Endothelial cell of umbilical vein (primary cell): ENCODE measurements around the gene APOH. TPM values are rescaled to one million over a fixed set of nuclear protein-coding genes. Genes with fewer than 3 reads are reported as not detected.

Experiments
- BruUV-seq: library from RNA; stranded (reverse); fragments of 400-500 nt; replicated peaks from 2 replicates; lab custom pipeline; 2021; lab: Mats Ljungman, UMichigan
- CTCF ChIA-PET: fragments of 300-600, 350-600 bp; sonication (Branson Sonifier 250); formaldehyde crosslinking; loops from one replicate; lab custom pipeline; 2021; ENCODE audit warnings: antibody characterized with exemption, inconsistent platforms; lab: Charles Lee
- POLR2A ChIA-PET: fragments of 300-600, 350-600 bp; sonication (Branson Sonifier 250); formaldehyde crosslinking; loops from one replicate; lab custom pipeline; 2021; ENCODE audit warnings: antibody characterized with exemption, inconsistent platforms; lab: Charles Lee
- DNase-seq: peaks from one replicate; pipeline ENCODE4 v3.0.0-alpha.2; 2011; ENCODE audit warnings: low read depth, low spot score
- FAIRE-seq: peaks from 2 replicates; lab custom pipeline; 2011; peaks lifted over from hg19 to GRCh38; lab: Jason Lieb, UNC
- H2AFZ ChIP-seq: 2 replicates; pipeline ENCODE4 v1.6.0; 2012; ENCODE audit warnings: low read depth, low read length, control low read depth, inconsistent platforms
- H3K27ac ChIP-seq: 2 replicates; pipeline ENCODE4 v1.5.1; 2011; ENCODE audit warnings: low read depth, mild to moderate bottlenecking, control low read depth, low read length, moderate library complexity; ENCODE audit not compliant: insufficient read depth
- H3K27me3 ChIP-seq, 2 experiments: 2 replicates each; pipeline versions ENCODE4 v1.6.0 to v1.6.1; 2011; ENCODE audit warnings: low read length in 2 of 2, mixed read lengths in 1 of 2; ENCODE audit not compliant: control insufficient read depth in 2 of 2, insufficient read depth in 2 of 2
- H3K36me3 ChIP-seq, 2 experiments: 2 replicates in 1 of 2; 3 replicates in 1 of 2; pipeline ENCODE4 v1.5.1; 2011; ENCODE audit warnings: low read length in 2 of 2, mild to moderate bottlenecking in 1 of 2, moderate library complexity in 1 of 2; ENCODE audit not compliant: control insufficient read depth in 2 of 2, insufficient read depth in 2 of 2; ENCODE audit errors: extremely low read depth in 1 of 2
- H3K4me1 ChIP-seq: 3 replicates; pipeline ENCODE4 v1.5.1; 2011; ENCODE audit warnings: mild to moderate bottlenecking, low read length; ENCODE audit not compliant: control insufficient read depth, insufficient read depth; ENCODE audit errors: extremely low read depth
- H3K4me2 ChIP-seq: 2 replicates; pipeline ENCODE4 v1.6.1; 2011; ENCODE audit warnings: low read length, control low read depth, mixed read lengths; ENCODE audit not compliant: insufficient read depth
- H3K4me3 ChIP-seq, 3 experiments: fragments of 200-600 bp in 1 of 3; sonication (generic), shearing (Covaris generic) in 1 of 3; replicated peaks in 1 of 3; 2 replicates each; pipeline ENCODE4 v1.5.1; 2011 to 2016; ENCODE audit warnings: control low read depth in 3 of 3, low read length in 3 of 3, mild to moderate bottlenecking in 2 of 3, inconsistent platforms in 1 of 3, low read depth in 1 of 3, moderate library complexity in 1 of 3; ENCODE audit not compliant: insufficient read depth in 1 of 3
- H3K79me2 ChIP-seq: 2 replicates; pipeline ENCODE4 v1.6.0; 2012; ENCODE audit warnings: low read length, inconsistent platforms; ENCODE audit not compliant: control insufficient read depth, insufficient read depth
- H3K9ac ChIP-seq: replicated peaks from 2 replicates; pipeline ENCODE3; 2011; ENCODE audit warnings: low read length, control low read depth; ENCODE audit not compliant: insufficient read depth; ENCODE audit errors: extremely low read depth
- H3K9me1 ChIP-seq: replicated peaks from 3 replicates; pipeline ENCODE4 v1.6.0; 2011; ENCODE audit warnings: mild to moderate bottlenecking, low read length; ENCODE audit not compliant: control insufficient read depth, insufficient read depth; ENCODE audit errors: extremely low read depth
- H3K9me3 ChIP-seq: replicated peaks from 2 replicates; pipeline ENCODE4 v1.5.1; 2012; ENCODE audit warnings: low read length, inconsistent platforms; ENCODE audit not compliant: control insufficient read depth, insufficient read depth
- H4K20me1 ChIP-seq: replicated peaks from 2 replicates; pipeline ENCODE3; 2011; ENCODE audit warnings: mild to moderate bottlenecking, low read length; ENCODE audit not compliant: control insufficient read depth, insufficient read depth; ENCODE audit errors: extremely low read depth
- CTCF ChIP-seq, 2 donors: IDR thresholded peaks; 1 replicate in 1 of 2; 2 replicates in 1 of 2; pipeline ENCODE4 v1.5.1; 2011; ENCODE audit warnings: low read length in 2 of 2, mild to moderate bottlenecking in 2 of 2, moderate library complexity in 2 of 2, control low read depth in 1 of 2, inconsistent platforms in 1 of 2, low read depth in 1 of 2; ENCODE audit not compliant: insufficient read depth in 1 of 2; ENCODE audit errors: extremely low read depth in 1 of 2
- FOS ChIP-seq: IDR thresholded peaks from 2 replicates; pipeline ENCODE4 v1.6.1; 2011; ENCODE audit warnings: mild to moderate bottlenecking, low read length, moderate library complexity, borderline replicate concordance; ENCODE audit not compliant: insufficient read depth
- GATA2 ChIP-seq: IDR thresholded peaks from 2 replicates; pipeline ENCODE4 v1.7.0; 2011; ENCODE audit warnings: low read depth, mild to moderate bottlenecking, moderate library complexity, mixed read lengths, low read length; ENCODE audit not compliant: insufficient read length, insufficient read depth
- JUN ChIP-seq: IDR thresholded peaks from 2 replicates; pipeline ENCODE4 v1.6.1; 2011; ENCODE audit warnings: borderline replicate concordance, low read depth; ENCODE audit not compliant: insufficient read length, insufficient read depth
- POLR2A ChIP-seq: IDR thresholded peaks from 2 replicates; pipeline ENCODE4 v1.6.1; 2012; ENCODE audit warnings: low read depth, mild to moderate bottlenecking, control low read depth, low read length
- dilution Hi-C: fragments of 300-500 bp; cut with MboI; formaldehyde crosslinking; loops from one replicate; pipeline ENCODE4 v1.15.0; 2019; ENCODE audit warnings: low sequenced_read_pairs; ENCODE audit not compliant: extremely low pct_ligation_motif_present
- intact Hi-C: fragments of 100-400 bp; cut with micrococcal nuclease; formaldehyde crosslinking; loops from one replicate; pipeline ENCODE4 v1.10.0; 2022
- polyA plus RNA-seq, 4 experiments: library from polyadenylated mRNA; depleted of rRNA in 3 of 4; stranded (reverse) in 3 of 4; unstranded in 1 of 4; fragments of >200 nt; gene quantifications; 2 replicates each; pipeline versions ENCODE4 v1.2.1 to v1.2.3, GENCODE V29; 2011 to 2012; ENCODE audit warnings: missing spikeins in 1 of 4
- total RNA-seq: library from RNA; stranded (reverse); gene quantifications from 2 replicates; pipeline ENCODE4 v1.2.3, GENCODE V29; 2021

Gene APOH
- total and polyA plus RNA-seq, 2 donors (not counting 3 experiments of a cell fraction or from before 2014, with no cell fraction given): not detected

GRCh38 chr17:66273586-66273848 lies 44.3 kb upstream of the APOH start:
- Histone ChIP-seq H3K27ac (peak overlapping the region; percentile 35), H3K36me3 (no peaks in the 10 kb centered on the region), H3K9me3 (no peaks in the 10 kb centered on the region), H3K27me3 (no peaks in the 10 kb centered on the region), H3K9me1 (no peaks in the 10 kb centered on the region), H3K4me2 (peak overlapping the region; percentile 5), H3K9ac (no peak overlapping the region), H3K79me2 (no peaks in the 10 kb centered on the region), H2AFZ (no peak overlapping the region), H3K4me1 (peaks cover 30% of the 10 kb centered on the region), H3K4me3 (no peak overlapping the region), H4K20me1 (no peaks in the 10 kb centered on the region)
- FAIRE-seq: no peak
- dilution Hi-C loops (no loop called here), intact Hi-C loops (no loop called here)
- BruUV-seq: no TSS peak
- no peak for DNase-seq
- ChIA-PET POLR2A (no interaction called here), CTCF (interaction anchor here (1.1 to 2.3 kb wide), 6 partner anchors 12 to 400 kb away, joined by 3 to 11 read pairs (median 5); no protein-coding TSS in a partner anchor)
- TF ChIP-seq FOS: no peak
- TF ChIP-seq GATA2: no peak
- TF ChIP-seq CTCF (IDR thresholded peaks at IDR 0.05; ENCODE audit: extremely low read depth in 1 of 2, insufficient read depth in 1 of 2, low read depth in 1 of 2, low read length in 2 of 2): no peak

GRCh38 chr17:66272811-66273585 lies 43.8 kb upstream of the APOH start:
- no TSS peak for BruUV-seq
- intact Hi-C loops: no loop called here
- Histone ChIP-seq H3K27me3 (no peaks in the 10 kb centered on the region), H2AFZ (peak overlapping the region; percentile 41), H3K4me1 (peaks cover 30% of the 10 kb centered on the region), H3K9me1 (no peaks in the 10 kb centered on the region), H3K4me3 (no peak overlapping the region), H3K27ac (peak overlapping the region; percentile 60), H4K20me1 (no peaks in the 10 kb centered on the region), H3K36me3 (no peaks in the 10 kb centered on the region), H3K9ac (peak overlapping the region; percentile 5), H3K4me2 (peak overlapping the region; percentile 69), H3K9me3 (no peaks in the 10 kb centered on the region), H3K79me2 (no peaks in the 10 kb centered on the region)
- ChIA-PET CTCF (interaction anchor here (0.6 to 2.3 kb wide), 6 partner anchors 11 to 402 kb away, joined by 3 to 11 read pairs (median 5); no protein-coding TSS in a partner anchor), POLR2A (interaction anchor here (0.6 kb wide), 1 partner anchor 190 kb away, joined by 3 read pairs; no protein-coding TSS in a partner anchor)
- DNase-seq: peak; percentile 67
- dilution Hi-C loops: no loop called here
- TF ChIP-seq JUN (peak; percentile 55), FOS (peak; percentile 86), POLR2A (no peak), GATA2 (peak; percentile 98)
- FAIRE-seq: peak; percentile 56
